Smooth muscle cell (in vitro differentiated cells): Measurements from ENCODE around the gene ITPR2. TPM values are rescaled to one million over a fixed set of nuclear protein-coding genes. Genes with fewer than 3 reads are reported as not detected.

Experiments
- DNase-seq: peaks from one replicate; lab custom pipeline; 2025; ENCODE audit not compliant: unreplicated experiment; lab: John Stamatoyannopoulos, UW
- H2AFZ ChIP-seq: fragments of 200-600 bp; sonication (generic); 2 replicates; pipeline ENCODE4 v1.6.0; 2016; ENCODE audit warnings: antibody characterized with exemption, low read depth, mild to moderate bottlenecking
- H3F3A ChIP-seq: fragments of 200-600 bp; sonication (generic); 2 replicates; pipeline ENCODE4 v1.6.0; 2017; ENCODE audit warnings: antibody characterized with exemption, low read depth
- H3K27ac ChIP-seq: fragments of 200-600 bp; sonication (generic); 2 replicates; pipeline ENCODE4 v1.5.1; 2016; ENCODE audit warnings: low read depth, mild to moderate bottlenecking
- H3K27me3 ChIP-seq: fragments of 200-600 bp; sonication (generic); 2 replicates; pipeline ENCODE4 v1.6.1; 2016; ENCODE audit warnings: low read depth, mild to moderate bottlenecking
- H3K36me3 ChIP-seq: fragments of 200-600 bp; sonication (generic); 2 replicates; pipeline ENCODE4 v1.5.1; 2016; ENCODE audit warnings: low read depth
- H3K4me1 ChIP-seq: fragments of 200-600 bp; sonication (generic); 2 replicates; pipeline ENCODE4 v1.5.1; 2016; ENCODE audit warnings: low read depth
- H3K4me2 ChIP-seq: fragments of 200-600 bp; sonication (generic); 2 replicates; pipeline ENCODE4 v1.6.0; 2016; ENCODE audit warnings: mild to moderate bottlenecking
- H3K4me3 ChIP-seq: fragments of 200-600 bp; sonication (generic); 2 replicates; pipeline ENCODE4 v1.5.1; 2016; ENCODE audit warnings: mild to moderate bottlenecking
- H3K79me2 ChIP-seq: fragments of 200-600 bp; sonication (generic); 2 replicates; pipeline ENCODE4 v1.6.0; 2016; ENCODE audit warnings: low read depth, mild to moderate bottlenecking
- H3K9ac ChIP-seq: fragments of 200-600 bp; sonication (generic); 2 replicates; pipeline ENCODE4 v1.6.0; 2016; ENCODE audit warnings: low read depth
- H3K9me3 ChIP-seq: fragments of 200-600 bp; sonication (generic); replicated peaks from 2 replicates; pipeline ENCODE4 v1.5.1; 2016; ENCODE audit warnings: low read depth
- H4K20me1 ChIP-seq: fragments of 200-600 bp; sonication (generic); 2 replicates; pipeline ENCODE4 v1.6.0; 2016; ENCODE audit warnings: low read depth
- WGBS: methylation state at CpG from one replicate; pipeline ENCODE4 v1.1.7; 2016; ENCODE audit warnings: low lambda C conversion rate; 5-methylcytosine and 5-hydroxymethylcytosine counted together
- polyA plus RNA-seq: library from polyadenylated mRNA; unstranded; fragments of >200 nt; fragmentation: Nextera tagmentation; extraction: Ambion mirVana; gene quantifications from 2 replicates; pipeline ENCODE4 v1.2.1, GENCODE V29; 2016
- total RNA-seq: library from RNA; depleted of rRNA; stranded (reverse); fragments of >200 nt; gene quantifications from 2 replicates; pipeline ENCODE4 v1.2.3, GENCODE V29; 2014
- TF ChIP-seq, protein P1 (sequence below): fragments of 200-600 bp; sonication (generic); IDR thresholded peaks from 2 replicates; pipeline ENCODE4 v1.5.1; 2017; ENCODE audit warnings: borderline replicate concordance, mild to moderate bottlenecking, antibody characterized with exemption; ENCODE audit not compliant: insufficient read depth, poor library complexity, severe bottlenecking

ITPR2 gene
- total and polyA plus RNA-seq, 2 experiments from 2014 or later, result 6.8 to 17.4 TPM

- WGBS, result 100% methylated on average over 1 of the region's 1 CpG
- Histone ChIP-seq H3K79me2 (no peaks in the 10 kb centered on the region), H3K9ac (no peak overlapping the region), H4K20me1 (no peaks in the 10 kb centered on the region), H3K4me2 (no peak overlapping the region), H3K27ac (no peak overlapping the region), H2AFZ (no peak overlapping the region), H3K9me3 (no peaks in the 10 kb centered on the region), H3K27me3 (no peaks in the 10 kb centered on the region), H3F3A (no peaks in the 10 kb centered on the region), H3K4me1 (no peaks in the 10 kb centered on the region), H3K36me3 (no peaks in the 10 kb centered on the region), H3K4me3 (no peak overlapping the region)
- DNase-seq, result no peak
- TF ChIP-seq, protein P1, sequence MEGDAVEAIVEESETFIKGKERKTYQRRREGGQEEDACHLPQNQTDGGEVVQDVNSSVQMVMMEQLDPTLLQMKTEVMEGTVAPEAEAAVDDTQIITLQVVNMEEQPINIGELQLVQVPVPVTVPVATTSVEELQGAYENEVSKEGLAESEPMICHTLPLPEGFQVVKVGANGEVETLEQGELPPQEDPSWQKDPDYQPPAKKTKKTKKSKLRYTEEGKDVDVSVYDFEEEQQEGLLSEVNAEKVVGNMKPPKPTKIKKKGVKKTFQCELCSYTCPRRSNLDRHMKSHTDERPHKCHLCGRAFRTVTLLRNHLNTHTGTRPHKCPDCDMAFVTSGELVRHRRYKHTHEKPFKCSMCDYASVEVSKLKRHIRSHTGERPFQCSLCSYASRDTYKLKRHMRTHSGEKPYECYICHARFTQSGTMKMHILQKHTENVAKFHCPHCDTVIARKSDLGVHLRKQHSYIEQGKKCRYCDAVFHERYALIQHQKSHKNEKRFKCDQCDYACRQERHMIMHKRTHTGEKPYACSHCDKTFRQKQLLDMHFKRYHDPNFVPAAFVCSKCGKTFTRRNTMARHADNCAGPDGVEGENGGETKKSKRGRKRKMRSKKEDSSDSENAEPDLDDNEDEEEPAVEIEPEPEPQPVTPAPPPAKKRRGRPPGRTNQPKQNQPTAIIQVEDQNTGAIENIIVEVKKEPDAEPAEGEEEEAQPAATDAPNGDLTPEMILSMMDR, result no peak
These were observed 28.7 kb upstream of the ITPR2 start for GRCh38 chr12:26861690-26862089.

GRCh38 chr12:26857465-26858176, 24.6 kb upstream of the ITPR2 start:
- Histone ChIP-seq H3K36me3 (no peaks in the 10 kb centered on the region), H3K79me2 (no peaks in the 10 kb centered on the region), H3K27ac (no peak overlapping the region), H4K20me1 (no peaks in the 10 kb centered on the region), H3K27me3 (no peaks in the 10 kb centered on the region), H2AFZ (peak overlapping the region; percentile 59), H3K4me2 (no peak overlapping the region), H3K4me3 (no peak overlapping the region), H3F3A (no peaks in the 10 kb centered on the region), H3K4me1 (no peaks in the 10 kb centered on the region), H3K9me3 (no peaks in the 10 kb centered on the region), H3K9ac (no peak overlapping the region)
- TF ChIP-seq, protein P1, result no peak
- DNase-seq, result no peak
- WGBS, result 51% methylated on average over 6 of the region's 6 CpGs

DNA sequence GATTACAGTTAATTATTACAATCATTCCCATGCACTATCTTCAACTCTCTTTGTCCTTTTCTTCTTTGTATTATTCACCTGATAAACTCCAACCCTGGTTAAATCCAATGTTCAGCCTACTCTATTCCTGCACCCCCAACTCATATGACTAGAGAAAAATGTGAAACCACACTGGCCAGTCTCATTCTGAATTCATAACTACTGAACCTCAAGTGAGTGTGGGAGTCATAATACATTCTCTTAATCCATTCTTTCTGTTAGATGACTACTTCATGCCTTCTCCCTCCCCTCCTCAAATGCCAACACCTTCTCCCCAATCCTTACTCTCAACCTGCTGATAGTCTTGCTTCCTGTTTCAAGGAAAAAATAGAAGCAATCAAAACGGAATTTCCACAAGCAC, 22.3 kb upstream of the ITPR2 start:
- Histone ChIP-seq H3K9ac (no peak overlapping the region), H2AFZ (no peak overlapping the region), H3K4me2 (no peak overlapping the region), H3K4me3 (no peak overlapping the region), H3K9me3 (no peaks in the 10 kb centered on the region), H3K79me2 (no peaks in the 10 kb centered on the region), H3K4me1 (no peaks in the 10 kb centered on the region), H3K36me3 (no peaks in the 10 kb centered on the region), H4K20me1 (no peaks in the 10 kb centered on the region), H3K27ac (no peak overlapping the region), H3F3A (no peaks in the 10 kb centered on the region), H3K27me3 (no peaks in the 10 kb centered on the region)
- DNase-seq, result no peak
- TF ChIP-seq, protein P1, result no peak
- WGBS, result 75% methylated on average over 1 of the region's 1 CpG

GRCh38 chr12:26854031-26854390, 21.0 kb upstream of the ITPR2 start:
- Histone ChIP-seq H3K9ac (no peak overlapping the region), H3K4me3 (no peak overlapping the region), H3K79me2 (no peaks in the 10 kb centered on the region), H3K9me3 (no peaks in the 10 kb centered on the region), H3K27ac (no peak overlapping the region), H3K4me1 (no peaks in the 10 kb centered on the region), H3F3A (no peaks in the 10 kb centered on the region), H3K27me3 (no peaks in the 10 kb centered on the region), H4K20me1 (no peaks in the 10 kb centered on the region), H3K36me3 (no peaks in the 10 kb centered on the region), H3K4me2 (no peak overlapping the region), H2AFZ (no peak overlapping the region)
- 29% methylated on average over 2 of the region's 2 CpGs for WGBS
- no peak for DNase-seq
- TF ChIP-seq, protein P1, result no peak
